D341Med (cell line): ENCODE measurements around the gene PHF23.

ENCODE experiments used
- DNase-seq: peaks from one replicate; pipeline ENCODE4 v3.0.0; 2012; ENCODE audit warnings: low spot score

PHF23 gene

GRCh38 chr17:7203391-7203790 is 35.9 kb downstream of the PHF23 start:
- DNase-seq: no peak

GRCh38 chr17:7196651-7197401 is 42.4 kb downstream of the PHF23 start:
- DNase-seq: no peak

- DNase-seq: no peak
Observed at GRCh38 chr17:7195971-7196370, 43.3 kb downstream of the PHF23 start.

- peak; percentile 49 for DNase-seq
Observed at GRCh38 chr17:7192271-7192937, 46.9 kb downstream of the PHF23 start.

- peak; percentile 78 for DNase-seq
Observed at GRCh38 chr17:7191571-7192270, 47.5 kb downstream of the PHF23 start.

GRCh38 chr17:7191069-7191468 is 48.2 kb downstream of the PHF23 start:
- no peak for DNase-seq

- no peak for DNase-seq
Observed at GRCh38 chr17:7190276-7190917, 48.9 kb downstream of the PHF23 start.

- DNase-seq: no peak
Observed at GRCh38 chr17:7186241-7186640, 53.0 kb downstream of the PHF23 start.
